Mucosa of stomach (tissue), 1 donor: Measurements from ENCODE around the gene OR1K1.
"Not testable (repeated sequence)": the region's sequence is repeated elsewhere in the genome, so short reads cannot be mapped to it uniquely, and the experiment has no call there.

Source experiments
- H3K27me3 ChIP-seq: one replicate; pipeline ENCODE4 v1.7.0; 2013; ENCODE audit warnings: mild to moderate bottlenecking, low read length; ENCODE audit not compliant: control insufficient read depth, insufficient read depth
- H3K36me3 ChIP-seq: one replicate; pipeline ENCODE4 v1.7.0; 2013; ENCODE audit warnings: low read length; ENCODE audit not compliant: control insufficient read depth, insufficient read depth
- H3K4me1 ChIP-seq: one replicate; pipeline ENCODE4 v1.7.0; 2013; ENCODE audit warnings: mild to moderate bottlenecking, low read length; ENCODE audit not compliant: control insufficient read depth, insufficient read depth
- H3K4me3 ChIP-seq: one replicate; pipeline ENCODE4 v1.7.0; 2013; ENCODE audit warnings: low read length
- H3K9ac ChIP-seq: one replicate; pipeline ENCODE4 v1.7.0; 2013; ENCODE audit warnings: mild to moderate bottlenecking, low read length, moderate library complexity
- H3K9me3 ChIP-seq: one replicate; pipeline ENCODE4 v1.7.0; 2013; ENCODE audit warnings: mild to moderate bottlenecking, low read length, moderate library complexity; ENCODE audit not compliant: control insufficient read depth
- donor health status: Pancreatic carcinoma.

The OR1K1 gene

DNA sequence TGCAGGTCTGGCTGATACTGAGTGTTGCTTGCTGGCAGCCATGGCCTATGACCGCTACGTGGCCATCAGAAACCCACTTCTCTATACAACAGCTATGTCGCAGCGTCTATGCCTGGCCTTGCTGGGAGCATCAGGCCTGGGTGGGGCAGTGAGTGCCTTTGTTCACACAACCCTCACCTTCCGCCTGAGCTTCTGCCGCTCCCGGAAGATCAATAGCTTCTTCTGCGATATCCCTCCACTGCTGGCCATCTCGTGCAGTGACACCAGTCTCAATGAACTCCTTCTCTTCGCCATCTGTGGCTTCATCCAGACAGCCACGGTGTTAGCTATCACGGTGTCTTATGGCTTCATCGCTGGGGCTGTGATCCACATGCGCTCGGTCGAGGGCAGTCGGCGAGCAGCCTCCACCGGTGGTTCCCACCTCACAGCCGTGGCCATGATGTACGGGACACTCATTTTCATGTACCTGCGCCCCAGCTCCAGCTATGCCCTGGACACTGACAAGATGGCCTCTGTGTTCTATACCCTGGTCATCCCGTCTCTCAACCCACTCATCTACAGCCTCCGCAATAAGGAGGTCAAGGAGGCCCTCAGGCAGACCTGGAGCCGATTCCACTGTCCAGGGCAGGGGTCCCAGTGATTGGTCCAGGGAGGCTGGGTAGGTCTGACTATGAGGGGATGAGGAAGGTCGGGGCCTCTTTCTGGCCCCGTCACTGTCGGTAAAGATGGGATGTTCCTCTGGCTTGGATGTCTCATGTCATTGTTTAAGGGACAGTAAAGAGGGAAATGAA lies 10.5 kb upstream of the OR1K1 start:
- no peaks in the 10 kb centered on the region for H3K27me3 ChIP-seq
- no peaks in the 10 kb centered on the region for H3K4me1 ChIP-seq
- H3K9me3 ChIP-seq = no peaks in the 10 kb centered on the region
- H3K4me3 ChIP-seq = no peak overlapping the region
- H3K36me3 ChIP-seq = no peaks in the 10 kb centered on the region
- H3K9ac ChIP-seq = no peak overlapping the region

DNA sequence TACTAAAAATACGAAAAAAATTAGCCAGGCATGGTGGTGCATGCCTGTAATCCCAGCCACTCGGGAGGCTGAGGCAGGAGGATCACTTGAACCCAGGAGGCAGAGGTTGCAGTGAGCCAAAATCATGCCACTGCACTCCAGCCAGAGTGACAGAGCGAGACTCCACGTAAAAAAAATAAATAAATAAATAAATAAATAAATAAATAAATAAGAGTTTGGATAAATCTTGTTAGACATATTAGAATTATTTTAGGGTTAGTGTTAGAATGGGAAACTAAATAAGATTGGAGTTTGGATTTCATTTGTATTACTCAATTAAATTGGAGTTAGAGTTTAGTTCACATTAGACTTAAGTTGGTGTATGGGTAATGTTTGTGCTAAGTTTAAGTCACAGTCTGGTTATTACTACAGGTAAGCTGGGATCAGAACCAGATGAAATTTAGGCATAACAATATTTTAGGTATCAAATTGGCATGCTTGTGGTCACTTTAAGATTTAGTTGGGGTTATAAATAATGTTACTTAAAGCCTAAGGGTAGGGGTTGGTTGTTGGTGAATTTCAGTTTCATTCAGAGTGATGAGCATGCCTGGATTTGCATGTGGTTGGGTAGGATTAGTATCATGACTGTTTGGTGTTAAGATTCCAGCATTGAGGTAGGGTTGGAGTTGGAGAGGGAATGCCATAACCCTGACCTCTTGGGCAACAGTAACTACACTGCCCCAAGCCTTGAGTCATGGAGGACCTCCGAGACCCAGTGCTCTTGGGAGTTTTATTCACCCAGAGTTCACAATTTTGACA lies 7.9 kb upstream of the OR1K1 start:
- H3K9me3 ChIP-seq = no peaks in the 10 kb centered on the region
- H3K27me3 ChIP-seq = no peaks in the 10 kb centered on the region
- H3K4me3 ChIP-seq = no peak overlapping the region

DNA sequence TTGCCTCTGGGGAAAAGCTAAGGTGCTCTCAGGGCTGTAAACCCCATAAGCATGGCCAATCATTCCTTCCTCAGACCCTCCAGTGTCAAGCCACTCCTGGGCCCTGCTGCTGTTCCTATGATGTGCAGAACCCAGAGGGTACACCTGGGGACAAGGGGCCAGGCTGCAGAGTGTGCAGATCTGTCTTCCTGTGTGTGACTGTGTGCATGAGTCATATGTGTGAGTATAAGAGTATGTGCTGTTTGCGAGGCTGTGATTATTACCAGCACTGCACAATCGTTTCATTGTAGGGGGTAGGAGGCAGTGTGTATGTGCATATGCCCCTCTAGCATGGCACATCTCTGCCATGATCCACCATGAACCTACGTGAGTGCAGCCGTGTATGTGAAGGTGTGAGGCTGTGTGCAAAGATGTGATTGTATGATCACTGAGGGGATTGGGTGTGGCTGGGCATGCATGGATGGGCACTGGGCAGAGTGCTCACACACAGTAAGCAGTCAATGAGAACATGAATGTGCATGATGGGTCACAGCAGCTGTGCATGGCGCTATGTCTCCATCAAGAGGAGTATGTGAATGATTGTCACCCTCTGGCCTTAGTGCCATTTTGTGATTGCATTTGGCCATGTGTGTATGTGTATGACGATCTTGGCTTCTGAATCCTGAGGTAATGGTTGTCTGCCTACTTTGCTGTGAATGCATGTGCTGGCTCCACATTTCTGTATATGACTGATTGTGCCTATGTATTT lies 2.4 kb upstream of the OR1K1 start:
- Histone ChIP-seq H3K4me1 (no peaks in the 10 kb centered on the region), H3K27me3 (no peaks in the 10 kb centered on the region), H3K9ac (no peak overlapping the region), H3K36me3 (no peaks in the 10 kb centered on the region), H3K9me3 (no peaks in the 10 kb centered on the region), H3K4me3 (no peak overlapping the region)

More for the DNA sequence above, 7.9 kb upstream of the OR1K1 start:
- Histone ChIP-seq H3K36me3 (no peaks in the 10 kb centered on the region), H3K4me1 (no peaks in the 10 kb centered on the region), H3K9ac (no peak overlapping the region)

DNA sequence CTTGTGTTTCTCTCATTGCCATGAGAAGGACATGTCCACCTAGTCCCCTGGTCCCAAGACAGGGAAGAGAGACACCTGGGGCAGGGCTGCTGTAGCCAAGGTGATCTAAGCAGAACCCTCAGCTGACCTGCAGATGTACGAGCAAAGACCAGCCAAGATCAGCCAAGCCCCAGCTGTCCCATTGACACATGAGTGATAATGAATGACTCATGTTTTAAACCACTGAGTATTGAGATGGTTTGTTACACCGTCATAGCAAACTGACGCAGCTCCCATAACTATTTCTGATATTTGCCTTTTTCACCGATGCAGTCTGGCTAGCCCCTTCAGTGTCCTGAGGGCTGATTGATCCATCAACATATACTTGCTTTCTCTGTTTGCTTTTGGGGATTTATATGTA lies 6.7 kb downstream of the OR1K1 start:
- no peak overlapping the region for H3K4me3 ChIP-seq
- H3K4me1 ChIP-seq = peaks cover 5% of the 10 kb centered on the region
- H3K36me3 ChIP-seq = no peaks in the 10 kb centered on the region
- no peaks in the 10 kb centered on the region for H3K27me3 ChIP-seq
- H3K9ac ChIP-seq = no peak overlapping the region
- no peaks in the 10 kb centered on the region for H3K9me3 ChIP-seq

DNA sequence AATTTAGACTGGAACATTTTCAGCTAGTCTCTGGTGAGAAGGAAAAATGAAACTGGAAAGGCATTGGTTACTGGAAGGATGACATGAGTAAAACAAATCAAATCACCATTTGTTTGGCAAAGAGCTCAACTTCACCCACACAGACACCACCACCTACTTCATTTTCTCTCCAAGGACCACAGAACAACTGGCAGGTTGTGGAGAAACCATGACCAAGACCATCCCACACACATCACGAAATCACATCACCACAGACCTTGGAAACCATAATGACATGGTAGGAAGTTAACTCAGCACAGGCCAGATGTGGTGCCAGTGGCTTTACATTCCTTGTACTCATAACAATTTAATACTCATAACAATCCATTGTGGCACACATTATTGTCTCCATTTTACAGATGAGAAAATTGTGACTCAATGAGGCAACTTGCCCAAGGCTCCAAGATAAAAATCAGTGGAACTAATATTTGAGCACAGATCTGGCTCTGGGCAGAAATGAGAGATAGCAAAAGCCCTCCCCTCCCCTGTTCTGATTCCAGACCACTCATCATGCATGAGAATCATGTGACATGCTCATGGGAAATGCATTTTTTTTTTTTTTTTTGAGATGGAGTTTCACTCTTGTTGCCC lies 7.5 kb downstream of the OR1K1 start:
- H3K4me1 ChIP-seq = peaks cover 5% of the 10 kb centered on the region
- H3K9ac ChIP-seq = no peak overlapping the region
- H3K9me3 ChIP-seq = no peaks in the 10 kb centered on the region
- no peaks in the 10 kb centered on the region for H3K36me3 ChIP-seq
- H3K4me3 ChIP-seq = no peak overlapping the region
- no peaks in the 10 kb centered on the region for H3K27me3 ChIP-seq

DNA sequence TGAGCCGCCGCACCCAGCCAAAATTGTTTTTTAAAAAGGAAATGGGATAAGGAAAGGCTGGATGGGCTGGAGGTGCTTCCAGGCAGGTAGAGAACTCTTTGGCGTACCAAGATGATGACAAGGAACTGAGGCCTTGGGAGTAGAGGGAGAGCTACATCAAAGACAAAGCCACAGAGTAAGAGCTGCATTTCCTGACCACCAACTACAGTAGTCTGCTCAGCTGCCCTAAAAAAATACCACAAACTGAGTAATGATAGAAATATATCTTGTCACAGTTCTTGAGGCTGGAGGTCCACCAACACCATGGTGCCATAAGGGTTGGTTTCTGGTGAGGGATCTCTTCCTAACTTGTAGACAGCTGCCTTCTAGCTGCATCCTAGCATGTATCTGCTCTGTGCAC lies 8.2 kb downstream of the OR1K1 start:
- Histone ChIP-seq H3K4me3 (no peak overlapping the region), H3K27me3 (no peaks in the 10 kb centered on the region), H3K9ac (no peak overlapping the region), H3K9me3 (no peaks in the 10 kb centered on the region), H3K4me1 (peaks cover 5% of the 10 kb centered on the region), H3K36me3 (no peaks in the 10 kb centered on the region)

DNA sequence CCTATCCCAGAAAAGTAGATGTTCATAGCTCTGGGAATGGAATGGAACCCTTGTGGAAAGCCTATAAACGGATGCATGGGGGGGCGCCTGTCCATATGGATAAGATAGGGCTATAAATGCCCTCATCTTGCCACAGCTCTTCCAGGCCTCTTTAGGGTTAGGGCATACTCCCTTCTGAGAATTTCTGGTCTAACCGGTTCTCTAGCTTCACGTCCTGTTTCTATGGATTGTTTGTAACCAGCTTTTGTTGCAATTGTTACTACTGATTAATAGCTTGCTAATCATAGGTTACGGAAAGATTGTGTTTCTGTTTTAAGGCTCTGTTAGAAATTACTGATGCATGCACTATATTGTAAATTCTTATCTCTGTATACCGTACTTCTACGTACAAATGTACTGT lies 9.3 kb downstream of the OR1K1 start:
- not testable (repeated sequence) for H3K27me3 ChIP-seq, H3K9ac ChIP-seq, H3K4me3 ChIP-seq, H3K36me3 ChIP-seq, H3K9me3 ChIP-seq, H3K4me1 ChIP-seq

DNA sequence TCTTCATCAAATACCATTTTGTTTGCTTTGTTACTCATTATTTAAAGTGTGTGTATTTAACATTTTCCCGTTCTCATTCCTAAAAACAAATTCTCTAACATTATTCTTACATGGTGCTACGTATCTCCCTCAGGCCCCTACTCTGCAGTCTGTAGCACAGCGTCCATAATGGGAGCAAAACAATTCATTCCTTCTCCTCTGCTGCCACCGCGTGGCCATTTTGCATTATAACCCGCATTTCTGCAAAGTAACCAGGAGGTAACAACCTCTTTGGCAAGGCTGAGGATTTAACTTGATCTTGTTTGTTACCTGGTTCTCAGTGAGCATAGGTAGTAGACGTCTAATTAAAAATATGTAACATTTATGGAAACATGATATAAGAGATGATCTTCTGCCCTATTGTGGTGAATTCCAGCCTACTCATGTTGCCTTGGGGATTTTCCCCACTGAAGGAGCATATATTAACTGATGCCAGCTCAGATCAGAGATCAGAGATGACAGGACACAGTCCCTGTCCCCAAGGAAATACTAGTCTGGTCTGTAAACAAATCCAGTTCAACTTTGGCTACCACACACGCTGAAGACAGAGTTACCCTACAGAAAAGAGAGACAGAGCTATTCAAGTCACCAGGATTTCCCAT lies 10.5 kb downstream of the OR1K1 start:
- Histone ChIP-seq H3K27me3 (no peaks in the 10 kb centered on the region), H3K9ac (no peak overlapping the region)

DNA sequence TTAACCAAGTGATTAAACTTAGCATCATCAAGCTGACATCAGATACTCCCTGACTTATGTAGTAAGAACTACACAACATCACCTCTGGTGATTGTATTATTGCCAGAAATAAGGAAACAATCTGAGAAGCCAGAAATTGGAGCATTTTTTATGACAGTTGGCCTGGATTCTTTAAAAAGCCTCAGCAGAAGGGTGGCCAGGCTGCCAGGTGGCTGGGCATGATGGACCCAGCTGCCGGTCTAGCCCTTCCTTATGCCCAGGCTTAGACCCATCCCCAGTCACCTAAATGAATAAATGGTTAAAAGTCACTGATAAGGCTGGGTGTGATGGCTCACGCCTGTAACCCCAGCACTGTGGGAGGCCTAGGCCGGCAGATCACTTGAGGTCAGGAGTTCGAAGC lies 12.8 kb downstream of the OR1K1 start:
- Histone ChIP-seq H3K4me1 (peaks cover 5% of the 10 kb centered on the region), H3K9ac (no peak overlapping the region), H3K27me3 (no peaks in the 10 kb centered on the region), H3K9me3 (no peaks in the 10 kb centered on the region), H3K36me3 (no peaks in the 10 kb centered on the region), H3K4me3 (no peak overlapping the region)

More for the DNA sequence above, 10.5 kb downstream of the OR1K1 start:
- no peak overlapping the region for H3K4me3 ChIP-seq
- H3K36me3 ChIP-seq = no peaks in the 10 kb centered on the region
- peaks cover 5% of the 10 kb centered on the region for H3K4me1 ChIP-seq
- H3K9me3 ChIP-seq = no peaks in the 10 kb centered on the region

DNA sequence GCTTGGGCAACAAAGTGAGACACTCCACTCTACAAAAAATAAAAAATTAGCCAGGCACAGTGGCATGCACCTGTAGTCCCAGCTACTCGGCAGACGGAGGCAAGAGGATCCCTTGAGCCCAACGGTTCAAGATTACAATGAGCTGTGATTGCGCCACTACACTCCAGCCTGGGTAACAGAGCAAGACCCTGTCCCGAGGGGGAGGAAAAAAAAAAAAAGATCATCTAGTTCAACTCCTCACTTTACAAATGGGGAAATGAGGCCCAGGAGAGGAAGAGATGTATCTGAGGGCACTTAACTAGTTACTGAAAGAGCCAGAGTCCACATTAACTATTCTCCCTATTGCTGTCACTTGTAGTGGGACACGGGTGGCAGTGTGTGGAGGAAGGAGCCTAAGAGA lies 14.6 kb downstream of the OR1K1 start:
- H3K4me3 ChIP-seq = no peak overlapping the region

DNA sequence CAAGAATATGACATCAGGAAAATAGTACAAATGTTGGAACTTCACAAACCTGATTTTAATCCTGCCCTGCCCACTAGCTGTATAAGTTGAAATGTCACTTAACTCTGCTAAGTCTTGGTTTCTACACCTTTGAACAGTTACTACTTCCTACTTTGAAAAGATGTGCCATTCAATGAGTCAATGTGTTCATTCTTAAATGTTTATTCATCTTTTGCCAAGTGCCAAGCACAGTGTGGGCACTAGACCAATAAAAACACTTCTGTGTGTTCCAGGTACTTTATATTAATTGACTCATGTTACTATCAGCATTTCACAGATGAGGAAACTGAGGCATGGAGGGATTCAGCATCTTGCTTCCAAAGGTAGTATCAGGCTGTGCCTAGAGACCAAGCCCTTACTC lies 15.6 kb downstream of the OR1K1 start:
- Histone ChIP-seq H3K4me3 (no peak overlapping the region), H3K9ac (no peak overlapping the region)

More for the DNA sequence above, 14.6 kb downstream of the OR1K1 start:
- H3K4me1 ChIP-seq = peaks cover 5% of the 10 kb centered on the region
- no peaks in the 10 kb centered on the region for H3K27me3 ChIP-seq
- no peaks in the 10 kb centered on the region for H3K9me3 ChIP-seq
- no peaks in the 10 kb centered on the region for H3K36me3 ChIP-seq
- no peak overlapping the region for H3K9ac ChIP-seq

More for the DNA sequence above, 15.6 kb downstream of the OR1K1 start:
- peaks cover 5% of the 10 kb centered on the region for H3K4me1 ChIP-seq
- no peaks in the 10 kb centered on the region for H3K36me3 ChIP-seq
- H3K9me3 ChIP-seq = no peaks in the 10 kb centered on the region
- H3K27me3 ChIP-seq = no peaks in the 10 kb centered on the region
